ENCODE measurements around the gene GSX1.

The GSX1 gene

DNA sequence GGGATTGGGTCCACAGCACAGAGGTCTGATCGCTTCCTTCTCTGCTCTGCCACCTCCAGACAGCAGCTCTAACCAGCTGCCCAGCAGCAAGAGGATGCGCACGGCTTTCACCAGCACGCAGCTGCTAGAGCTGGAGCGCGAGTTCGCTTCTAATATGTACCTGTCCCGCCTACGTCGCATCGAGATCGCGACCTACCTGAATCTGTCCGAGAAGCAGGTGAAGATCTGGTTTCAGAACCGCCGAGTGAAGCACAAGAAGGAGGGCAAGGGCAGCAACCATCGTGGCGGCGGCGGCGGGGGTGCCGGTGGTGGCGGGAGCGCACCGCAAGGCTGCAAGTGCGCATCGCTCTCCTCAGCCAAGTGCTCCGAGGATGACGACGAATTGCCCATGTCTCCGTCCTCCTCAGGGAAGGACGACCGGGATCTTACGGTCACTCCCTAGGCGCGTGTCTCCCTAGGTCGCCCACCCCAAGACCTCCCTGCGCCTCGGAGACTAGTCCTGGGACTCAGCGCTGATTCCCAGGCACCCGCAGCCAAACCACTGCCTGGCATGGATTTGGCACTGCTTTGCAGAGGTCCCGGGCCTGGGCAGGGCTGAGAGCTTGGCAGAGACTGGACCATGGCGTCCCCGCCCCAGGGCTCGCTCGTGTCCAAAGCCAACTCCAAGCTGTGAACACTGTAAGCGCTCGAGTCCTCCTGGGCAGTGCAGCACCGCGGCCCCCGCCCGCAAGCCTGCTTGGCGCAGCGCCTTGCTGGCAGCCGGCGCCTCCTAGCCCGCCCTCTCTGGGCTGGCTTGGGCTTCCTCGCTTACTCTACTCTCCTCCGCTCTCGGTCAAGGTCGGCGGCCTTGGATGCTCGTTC lies 1.5 kb downstream of the GSX1 start:
- TF ChIP-seq, protein P1, sequence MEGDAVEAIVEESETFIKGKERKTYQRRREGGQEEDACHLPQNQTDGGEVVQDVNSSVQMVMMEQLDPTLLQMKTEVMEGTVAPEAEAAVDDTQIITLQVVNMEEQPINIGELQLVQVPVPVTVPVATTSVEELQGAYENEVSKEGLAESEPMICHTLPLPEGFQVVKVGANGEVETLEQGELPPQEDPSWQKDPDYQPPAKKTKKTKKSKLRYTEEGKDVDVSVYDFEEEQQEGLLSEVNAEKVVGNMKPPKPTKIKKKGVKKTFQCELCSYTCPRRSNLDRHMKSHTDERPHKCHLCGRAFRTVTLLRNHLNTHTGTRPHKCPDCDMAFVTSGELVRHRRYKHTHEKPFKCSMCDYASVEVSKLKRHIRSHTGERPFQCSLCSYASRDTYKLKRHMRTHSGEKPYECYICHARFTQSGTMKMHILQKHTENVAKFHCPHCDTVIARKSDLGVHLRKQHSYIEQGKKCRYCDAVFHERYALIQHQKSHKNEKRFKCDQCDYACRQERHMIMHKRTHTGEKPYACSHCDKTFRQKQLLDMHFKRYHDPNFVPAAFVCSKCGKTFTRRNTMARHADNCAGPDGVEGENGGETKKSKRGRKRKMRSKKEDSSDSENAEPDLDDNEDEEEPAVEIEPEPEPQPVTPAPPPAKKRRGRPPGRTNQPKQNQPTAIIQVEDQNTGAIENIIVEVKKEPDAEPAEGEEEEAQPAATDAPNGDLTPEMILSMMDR (IDR thresholded peaks at IDR 0.05; ENCODE audit: extremely low read depth, insufficient read depth, missing control alignments) = no peak
- in situ Hi-C loops (cut with MboI; ENCODE audit: low pct_unique_long_range_greater_than_20kb, low sequenced_read_pairs, unreplicated experiment) = loop anchor here (10.0 kb wide), 1 partner anchor 181 kb away; no protein-coding TSS in a partner anchor
- DNase-seq (ENCODE audit: low spot score) = no peak

DNA sequence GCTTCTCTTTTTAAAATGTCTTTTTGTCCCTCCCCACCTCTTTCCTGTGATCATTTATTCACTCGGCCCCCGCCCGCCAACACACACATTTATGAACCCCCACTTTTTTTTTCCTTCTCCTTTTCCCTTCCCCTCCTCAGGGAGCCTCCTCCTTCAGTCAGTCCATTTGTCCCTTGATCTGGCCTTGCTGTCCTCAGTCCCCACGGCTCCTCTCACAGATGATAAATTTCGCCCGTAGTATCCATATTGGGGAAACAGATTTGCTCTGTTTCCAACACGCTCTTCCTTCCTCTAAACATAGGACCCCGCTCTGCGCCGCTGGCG lies 2.0 kb downstream of the GSX1 start:
- DNase-seq (ENCODE audit: low spot score) = no peak
- TF ChIP-seq, protein P1 (IDR thresholded peaks at IDR 0.05; ENCODE audit: extremely low read depth, insufficient read depth, missing control alignments) = no peak
- in situ Hi-C loops (cut with MboI; ENCODE audit: low pct_unique_long_range_greater_than_20kb, low sequenced_read_pairs, unreplicated experiment) = loop anchor here (10.0 kb wide), 1 partner anchor 180 kb away; no protein-coding TSS in a partner anchor

DNA sequence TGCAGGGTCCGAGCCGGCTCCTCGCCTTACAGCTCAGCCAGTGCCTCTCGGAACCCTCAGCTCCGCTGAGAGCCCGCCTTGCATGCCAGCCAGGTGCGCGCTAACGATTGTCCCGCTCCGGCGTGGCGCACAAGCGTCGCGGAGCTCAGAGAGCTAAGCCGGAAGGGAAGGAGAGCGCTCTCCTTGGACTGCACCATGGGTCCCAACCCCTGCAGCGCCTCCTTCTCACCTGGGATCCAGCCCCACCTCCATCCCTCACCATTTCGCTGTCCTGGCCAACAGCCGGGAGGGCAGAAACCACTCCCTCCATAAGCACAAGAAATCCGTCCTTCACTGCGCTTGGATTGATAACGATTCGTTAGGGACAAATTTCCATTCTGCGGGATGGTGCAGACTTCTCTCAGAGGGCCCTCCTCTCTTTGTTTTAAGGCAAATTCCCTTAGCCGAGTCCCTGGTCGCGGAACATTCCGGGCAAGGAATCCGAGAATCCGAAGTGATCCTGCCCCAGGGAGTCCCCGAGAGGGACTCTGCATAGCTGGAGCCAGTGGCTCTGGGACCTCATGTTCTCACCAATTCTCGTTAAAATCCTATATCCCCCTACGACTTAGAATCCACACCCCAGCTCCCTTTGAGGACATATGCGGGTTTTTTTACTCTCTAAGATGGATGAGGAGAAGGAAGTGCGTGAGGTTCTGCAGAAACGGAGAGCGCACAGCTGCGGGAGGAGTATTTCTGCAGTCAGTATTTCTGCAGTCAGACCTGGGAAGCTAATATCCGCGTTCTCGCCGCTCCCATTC lies 2.8 kb downstream of the GSX1 start:
- TF ChIP-seq, protein P1 (IDR thresholded peaks at IDR 0.05; ENCODE audit: extremely low read depth, insufficient read depth, missing control alignments) = no peak
- in situ Hi-C loops (cut with MboI; ENCODE audit: low pct_unique_long_range_greater_than_20kb, low sequenced_read_pairs, unreplicated experiment) = loop anchor here (10.0 kb wide), 1 partner anchor 180 kb away; no protein-coding TSS in a partner anchor
- DNase-seq (ENCODE audit: low spot score) = no peak

DNA sequence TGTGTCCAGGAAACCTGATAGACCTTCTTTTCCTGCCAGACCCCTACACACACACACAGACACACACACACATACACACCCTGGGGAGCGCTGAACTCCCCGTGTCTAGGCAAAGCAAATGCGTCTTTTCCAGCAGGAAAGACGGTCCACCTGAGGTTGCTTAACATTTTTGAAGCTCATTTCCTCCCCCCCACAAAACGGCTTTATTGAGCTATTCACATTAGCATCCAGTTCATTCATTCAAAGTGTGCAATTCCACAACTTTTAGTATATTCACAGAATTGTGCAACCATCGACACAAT lies 3.4 kb downstream of the GSX1 start:
- TF ChIP-seq, protein P1 (IDR thresholded peaks at IDR 0.05; ENCODE audit: extremely low read depth, insufficient read depth, missing control alignments) = no peak
- in situ Hi-C loops (cut with MboI; ENCODE audit: low pct_unique_long_range_greater_than_20kb, low sequenced_read_pairs, unreplicated experiment) = loop anchor here (10.0 kb wide), 1 partner anchor 179 kb away; no protein-coding TSS in a partner anchor
- no peak for DNase-seq (ENCODE audit: low spot score)

DNA sequence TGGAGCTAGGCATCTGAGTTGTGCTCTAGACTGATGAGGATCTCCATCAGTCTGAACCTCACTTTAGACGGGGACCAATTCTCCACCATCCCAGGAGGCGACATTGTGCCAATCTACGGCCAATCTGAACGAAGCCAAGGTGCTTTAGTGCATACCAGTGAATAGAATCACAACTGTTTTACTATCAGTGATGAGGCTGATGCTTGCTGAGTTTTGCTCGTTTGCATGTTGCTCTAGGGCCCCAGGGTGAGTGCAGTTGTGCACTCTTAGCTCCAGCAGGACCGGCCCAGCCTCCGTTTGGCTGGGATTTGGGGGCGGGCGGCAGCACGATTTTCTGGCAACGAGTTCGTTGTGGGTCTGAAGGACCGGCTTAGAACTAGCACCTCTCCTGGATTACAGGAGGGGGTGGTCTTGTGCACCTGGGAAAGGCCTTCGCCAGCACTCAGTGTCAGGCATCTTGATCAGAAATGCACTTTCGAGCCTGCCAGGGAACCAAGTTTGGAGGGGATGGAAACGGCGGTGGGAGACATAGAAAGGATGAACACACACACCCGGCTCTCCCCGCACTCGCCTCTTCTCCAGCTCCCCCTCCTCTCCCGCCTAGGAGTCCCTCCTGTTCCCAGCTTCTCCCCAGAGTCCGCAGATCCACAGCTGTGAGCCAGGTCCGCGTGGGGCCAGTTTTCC lies 4.4 kb downstream of the GSX1 start:
- TF ChIP-seq, protein P1 (IDR thresholded peaks at IDR 0.05; ENCODE audit: extremely low read depth, insufficient read depth, missing control alignments) = no peak
- in situ Hi-C loops (cut with MboI; ENCODE audit: low pct_unique_long_range_greater_than_20kb, low sequenced_read_pairs, unreplicated experiment) = loop anchor here (10.0 kb wide), 1 partner anchor 178 kb away; no protein-coding TSS in a partner anchor
- no peak for DNase-seq (ENCODE audit: low spot score)

DNA sequence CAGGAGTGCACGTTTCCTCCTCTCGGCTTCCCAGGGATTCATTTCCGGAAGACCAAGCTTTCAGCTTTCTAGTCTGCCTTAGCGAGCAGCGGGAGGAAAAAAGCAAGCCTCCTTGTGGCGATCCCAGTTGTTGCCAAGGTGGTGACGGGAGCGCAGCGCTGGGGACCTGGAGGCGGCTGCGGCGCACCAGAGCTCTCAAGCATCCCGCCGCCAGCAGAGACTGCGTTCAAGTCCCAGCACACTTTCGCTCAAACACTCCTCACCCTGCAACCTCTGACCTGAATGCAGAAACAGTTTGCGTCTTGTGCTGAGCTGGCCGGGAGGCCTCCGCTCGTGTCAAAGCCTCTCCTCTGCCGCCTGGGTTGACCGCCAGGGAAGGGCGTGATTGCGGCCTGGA lies 4.9 kb downstream of the GSX1 start:
- in situ Hi-C loops (cut with MboI; ENCODE audit: low pct_unique_long_range_greater_than_20kb, low sequenced_read_pairs, unreplicated experiment) = loop anchor here (10.0 kb wide), 1 partner anchor 178 kb away; no protein-coding TSS in a partner anchor
- no peak for DNase-seq (ENCODE audit: low spot score)
- TF ChIP-seq, protein P1 (IDR thresholded peaks at IDR 0.05; ENCODE audit: extremely low read depth, insufficient read depth, missing control alignments) = no peak
